ENCODE measurements around the gene ANKRD33B. TPM values are rescaled to one million over a fixed set of nuclear protein-coding genes. Genes with fewer than 3 reads are reported as not detected.

Gene ANKRD33B
- polyA plus RNA-seq, 3 donors, result 1.6 to 2.1 (median 1.7) TPM

GRCh38 chr5:10577371-10578292, 13.8 kb downstream of the ANKRD33B start:
- no peak for DNase-seq

GRCh38 chr5:10578293-10578665, 14.4 kb downstream of the ANKRD33B start:
- DNase-seq, result no peak

- no peak for DNase-seq
Measured at GRCh38 chr5:10578869-10579268, 15.0 kb downstream of the ANKRD33B start.

- DNase-seq, result no peak
Measured at GRCh38 chr5:10579536-10580521, 16.0 kb downstream of the ANKRD33B start.

GRCh38 chr5:10580531-10581423, 16.9 kb downstream of the ANKRD33B start:
- DNase-seq, result no peak

- DNase-seq, result no peak
Measured at GRCh38 chr5:10581424-10581748, 17.5 kb downstream of the ANKRD33B start.

- no peak for DNase-seq
Measured at GRCh38 chr5:10581867-10582511, 18.1 kb downstream of the ANKRD33B start.

GRCh38 chr5:10582512-10582897, 18.6 kb downstream of the ANKRD33B start:
- DNase-seq, result no peak

GRCh38 chr5:10583663-10584572, 20.0 kb downstream of the ANKRD33B start:
- no peak for DNase-seq

- no peak for DNase-seq
Measured at GRCh38 chr5:10584714-10585517, 21.0 kb downstream of the ANKRD33B start.

GRCh38 chr5:10585518-10585915, 21.6 kb downstream of the ANKRD33B start:
- no peak for DNase-seq

- no peak for DNase-seq
Measured at GRCh38 chr5:10586008-10586407, 22.1 kb downstream of the ANKRD33B start.

- no peak for DNase-seq
Measured at GRCh38 chr5:10586555-10586954, 22.7 kb downstream of the ANKRD33B start.

- DNase-seq, result no peak
Measured at GRCh38 chr5:10588109-10588775, 24.4 kb downstream of the ANKRD33B start.

- no peak for DNase-seq
Measured at GRCh38 chr5:10588779-10589447, 25.0 kb downstream of the ANKRD33B start.

GRCh38 chr5:10590226-10590999, 26.5 kb downstream of the ANKRD33B start:
- DNase-seq, result no peak

- no peak for DNase-seq
Measured at GRCh38 chr5:10591159-10591558, 27.3 kb downstream of the ANKRD33B start.

All from renal pelvis (tissue), 4 donors.